Left ventricle myocardium inferior (tissue), 1 donor: Measurements from ENCODE around the gene NCOA7. TPM values are rescaled to one million over a fixed set of nuclear protein-coding genes. Genes with fewer than 3 reads are reported as not detected.

ENCODE experiments used
- DNase-seq: peaks from one replicate; pipeline ENCODE4 v3.0.0-alpha.2; 2020
- H3K27ac ChIP-seq: fragments of 200-600 bp; replicated peaks from 2 replicates; pipeline ENCODE4 v1.8.0; 2021
- H3K27me3 ChIP-seq: fragments of 200-600 bp; 2 replicates; pipeline ENCODE4 v1.8.0; 2021; ENCODE audit warnings: low read depth
- H3K36me3 ChIP-seq: fragments of 200-600 bp; 2 replicates; pipeline ENCODE4 v1.8.0; 2021
- H3K4me1 ChIP-seq: fragments of 200-600 bp; 2 replicates; pipeline ENCODE4 v1.8.0; 2021
- H3K4me3 ChIP-seq: fragments of 200-600 bp; 2 replicates; pipeline ENCODE4 v1.8.0; 2021; ENCODE audit warnings: mild to moderate bottlenecking, moderate library complexity
- H3K9me3 ChIP-seq: fragments of 200-600 bp; replicated peaks from 2 replicates; pipeline ENCODE4 v1.8.0; 2021
- intact Hi-C: fragments of 100-400 bp; cut with micrococcal nuclease; formaldehyde crosslinking; loops from one replicate; pipeline ENCODE4 v1.11.0; 2022
- total RNA-seq: library from RNA; stranded (reverse); fragmentation: NEBNext Ultra II Directional; extraction: Animal tissue kit (Norgen Biotek cat#: 25700); gene quantifications from one replicate; pipeline ENCODE4 v1.2.1, GENCODE V29; 2021
- TF ChIP-seq, protein P1 (sequence below): fragments of 200-600 bp; IDR thresholded peaks from 2 replicates; pipeline ENCODE4 v1.8.0; 2021; ENCODE audit warnings: antibody characterized with exemption, mild to moderate bottlenecking, borderline replicate concordance
- donor health status: DM: no; HTN: yes; CAD: no; lungs with severe emphysema.

NCOA7 gene
- total RNA-seq, 1 donor from 2014 or later = 10.3 TPM

DNA sequence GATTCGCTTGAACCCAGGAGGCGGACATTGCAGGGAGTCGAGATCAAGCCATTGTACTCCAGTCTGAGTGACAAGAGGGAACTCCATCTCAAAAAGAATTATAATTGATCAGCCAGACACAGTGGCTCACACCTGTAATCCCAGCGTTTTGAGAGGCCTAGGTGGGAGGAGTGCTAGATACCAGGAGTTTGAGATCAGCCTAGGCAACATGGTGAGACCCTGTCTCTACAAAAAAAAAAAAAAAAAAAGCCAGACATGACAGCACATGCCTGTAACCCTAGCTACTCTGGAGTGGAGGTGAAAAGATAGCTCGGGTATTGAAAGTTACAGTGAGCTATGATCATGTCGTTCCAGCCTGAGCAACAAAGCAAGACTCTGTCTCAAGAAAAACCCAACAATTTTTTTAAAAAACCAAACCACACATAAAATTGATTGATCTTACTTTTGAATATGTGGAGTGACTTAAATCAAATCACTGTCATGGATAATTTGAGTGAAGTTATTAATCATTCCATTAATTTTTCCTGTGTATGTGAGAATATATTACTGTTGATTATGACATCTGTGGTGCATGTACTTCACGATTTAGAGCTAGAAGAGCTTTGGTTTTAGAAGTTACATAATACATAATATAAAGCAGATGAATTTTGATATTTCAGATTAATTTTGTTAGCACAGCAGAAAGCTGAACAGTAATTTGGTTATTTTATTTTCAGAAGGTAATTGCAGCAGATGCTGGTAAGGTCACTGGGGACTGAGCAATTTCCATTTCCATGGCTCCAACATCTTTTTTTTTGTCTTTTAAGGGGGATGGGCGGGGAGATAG, 34.4 kb downstream of the NCOA7 start:
- H3K9me3 ChIP-seq = no peaks in the 10 kb centered on the region
- no peaks in the 10 kb centered on the region for H3K27me3 ChIP-seq
- intact Hi-C loops = no loop called here
- H3K4me3 ChIP-seq = no peak overlapping the region
- H3K27ac ChIP-seq = no peak overlapping the region
- peaks cover 48% of the 10 kb centered on the region for H3K4me1 ChIP-seq
- peaks cover 8% of the 10 kb centered on the region for H3K36me3 ChIP-seq
- TF ChIP-seq, protein P1, sequence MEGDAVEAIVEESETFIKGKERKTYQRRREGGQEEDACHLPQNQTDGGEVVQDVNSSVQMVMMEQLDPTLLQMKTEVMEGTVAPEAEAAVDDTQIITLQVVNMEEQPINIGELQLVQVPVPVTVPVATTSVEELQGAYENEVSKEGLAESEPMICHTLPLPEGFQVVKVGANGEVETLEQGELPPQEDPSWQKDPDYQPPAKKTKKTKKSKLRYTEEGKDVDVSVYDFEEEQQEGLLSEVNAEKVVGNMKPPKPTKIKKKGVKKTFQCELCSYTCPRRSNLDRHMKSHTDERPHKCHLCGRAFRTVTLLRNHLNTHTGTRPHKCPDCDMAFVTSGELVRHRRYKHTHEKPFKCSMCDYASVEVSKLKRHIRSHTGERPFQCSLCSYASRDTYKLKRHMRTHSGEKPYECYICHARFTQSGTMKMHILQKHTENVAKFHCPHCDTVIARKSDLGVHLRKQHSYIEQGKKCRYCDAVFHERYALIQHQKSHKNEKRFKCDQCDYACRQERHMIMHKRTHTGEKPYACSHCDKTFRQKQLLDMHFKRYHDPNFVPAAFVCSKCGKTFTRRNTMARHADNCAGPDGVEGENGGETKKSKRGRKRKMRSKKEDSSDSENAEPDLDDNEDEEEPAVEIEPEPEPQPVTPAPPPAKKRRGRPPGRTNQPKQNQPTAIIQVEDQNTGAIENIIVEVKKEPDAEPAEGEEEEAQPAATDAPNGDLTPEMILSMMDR = no peak
- no peak for DNase-seq

DNA sequence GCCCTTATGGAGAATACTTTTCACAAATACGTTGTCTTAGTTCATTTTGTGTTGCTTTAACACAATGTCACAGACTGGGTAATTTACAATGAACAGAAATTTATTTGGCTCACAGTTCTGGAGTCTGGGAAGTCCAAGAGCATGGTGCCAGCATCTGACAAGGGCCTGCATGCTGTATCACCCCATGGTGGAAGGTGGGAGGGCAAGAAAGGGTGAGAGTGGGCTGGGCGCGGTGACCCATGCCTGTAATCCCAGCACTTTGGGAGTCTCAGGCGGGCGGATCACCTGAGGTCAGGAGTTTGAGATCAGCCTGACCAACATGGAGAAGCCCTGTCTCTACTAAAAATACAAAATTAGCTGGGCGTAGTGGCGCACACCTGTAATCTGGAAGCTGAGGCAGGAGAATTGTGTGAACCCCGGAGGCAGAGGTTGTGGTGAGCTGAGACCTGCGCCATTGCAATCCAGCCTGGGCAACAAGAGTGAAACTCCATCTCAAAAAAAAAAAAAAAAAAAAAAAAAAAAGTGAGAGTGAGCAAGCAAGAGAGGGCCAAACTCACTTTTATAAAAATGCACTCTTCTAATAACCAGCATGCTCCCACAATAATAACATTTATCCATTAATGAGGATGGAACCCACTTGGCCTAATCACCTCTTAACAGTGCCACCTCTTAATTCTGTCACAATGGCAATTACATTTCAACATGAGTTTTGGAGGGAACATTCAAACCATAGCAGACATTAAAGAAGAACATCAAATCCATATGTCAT, 36.1 kb downstream of the NCOA7 start:
- no peaks in the 10 kb centered on the region for H3K36me3 ChIP-seq
- no peaks in the 10 kb centered on the region for H3K27me3 ChIP-seq
- TF ChIP-seq, protein P1 = no peak
- intact Hi-C loops = no loop called here
- H3K27ac ChIP-seq = no peak overlapping the region
- no peaks in the 10 kb centered on the region for H3K9me3 ChIP-seq
- H3K4me1 ChIP-seq = peaks cover 37% of the 10 kb centered on the region
- no peak overlapping the region for H3K4me3 ChIP-seq
- no peak for DNase-seq

DNA sequence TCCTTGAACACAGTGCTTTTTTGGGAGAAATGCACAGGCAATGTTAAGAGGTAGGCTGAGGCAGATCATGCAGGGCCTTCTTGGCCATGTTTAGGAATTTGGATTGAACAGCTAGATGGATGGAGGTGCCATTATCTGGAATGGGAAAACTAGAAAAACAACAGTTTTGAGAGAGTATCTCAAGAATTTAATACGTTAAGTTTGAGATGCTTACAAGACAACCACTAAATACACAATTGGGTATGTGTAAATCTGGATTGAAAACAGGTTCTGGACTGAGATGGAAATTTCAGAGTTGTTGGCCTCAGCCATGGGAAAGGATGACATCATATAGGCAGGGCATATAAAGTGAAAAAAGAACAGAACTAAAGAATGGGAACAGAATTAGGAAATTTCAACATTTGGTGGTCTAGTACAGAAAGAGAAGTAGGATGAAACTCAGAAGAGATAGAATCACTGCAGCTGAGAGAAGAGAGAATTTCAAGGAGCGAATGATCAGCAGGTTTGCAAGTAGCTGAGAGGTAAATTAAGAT, 37.1 kb downstream of the NCOA7 start:
- Histone ChIP-seq H3K4me3 (no peak overlapping the region), H3K27ac (peak overlapping the region; percentile 48)

DNA sequence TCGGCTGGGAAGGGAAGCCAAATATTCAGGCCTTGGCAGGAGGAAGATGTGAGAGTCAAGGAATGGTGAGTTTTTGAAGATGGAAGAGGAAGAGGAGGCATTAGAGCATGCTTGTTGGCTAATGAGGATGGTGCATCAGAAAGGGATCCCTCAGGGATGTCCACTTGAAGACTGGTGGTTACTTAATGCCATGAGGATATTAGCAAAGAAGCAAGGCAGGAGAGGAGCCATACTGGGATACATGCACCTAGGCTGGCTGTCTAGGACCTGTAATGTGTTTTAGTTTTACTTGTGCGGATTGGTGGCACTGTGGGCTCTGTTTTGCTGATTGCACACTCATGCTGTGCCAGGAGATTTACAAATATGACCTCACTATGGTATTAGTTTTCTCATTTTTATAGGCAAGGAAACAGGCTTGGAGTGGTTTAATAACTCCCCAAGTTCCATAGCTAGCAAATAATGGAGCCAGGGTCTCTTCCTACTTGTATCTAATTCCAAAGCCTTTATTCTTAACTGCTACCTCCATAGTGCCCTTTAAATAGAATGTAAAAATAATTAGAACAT, 37.8 kb downstream of the NCOA7 start:
- no peaks in the 10 kb centered on the region for H3K27me3 ChIP-seq
- H3K4me1 ChIP-seq = peaks cover 43% of the 10 kb centered on the region
- no peak overlapping the region for H3K4me3 ChIP-seq
- no peaks in the 10 kb centered on the region for H3K36me3 ChIP-seq
- intact Hi-C loops = no loop called here
- DNase-seq = no peak
- H3K9me3 ChIP-seq = no peaks in the 10 kb centered on the region
- peak overlapping the region; percentile 39 for H3K27ac ChIP-seq
- TF ChIP-seq, protein P1 = no peak

More for the DNA sequence above, 37.1 kb downstream of the NCOA7 start:
- Histone ChIP-seq H3K36me3 (no peaks in the 10 kb centered on the region), H3K4me1 (peaks cover 38% of the 10 kb centered on the region), H3K27me3 (no peaks in the 10 kb centered on the region), H3K9me3 (no peaks in the 10 kb centered on the region)
- TF ChIP-seq, protein P1 = no peak
- intact Hi-C loops = no loop called here
- no peak for DNase-seq

- H3K27me3 ChIP-seq = no peaks in the 10 kb centered on the region
- H3K27ac ChIP-seq = no peak overlapping the region
- no peaks in the 10 kb centered on the region for H3K9me3 ChIP-seq
- H3K4me1 ChIP-seq = peaks cover 52% of the 10 kb centered on the region
- H3K4me3 ChIP-seq = no peak overlapping the region
- H3K36me3 ChIP-seq = no peaks in the 10 kb centered on the region
- intact Hi-C loops = no loop called here
- TF ChIP-seq, protein P1 = no peak
- no peak for DNase-seq
Measured at GRCh38 chr6:125829433-125829832, 38.7 kb downstream of the NCOA7 start.
